Measurements from ENCODE around the gene HOMER1.

The HOMER1 gene

GRCh38 chr5:79471556-79471955 lies 42.4 kb downstream of the HOMER1 start:
- in situ Hi-C loops (cut with MboI; ENCODE audit: low sequenced_read_pairs, unreplicated experiment): no loop called here
- no peak for DNase-seq (ENCODE audit: low spot score)
- TF ChIP-seq CTCF (IDR thresholded peaks at IDR 0.05; ENCODE audit: borderline replicate concordance, control extremely low read depth, extremely low read depth, insufficient read depth, missing control alignments): no peak

- peak; percentile 49 for TF ChIP-seq CTCF (IDR thresholded peaks at IDR 0.05; ENCODE audit: borderline replicate concordance, control extremely low read depth, extremely low read depth, insufficient read depth, missing control alignments)
- DNase-seq (ENCODE audit: low spot score): peak; percentile 55
- in situ Hi-C loops (cut with MboI; ENCODE audit: low sequenced_read_pairs, unreplicated experiment): loop anchor here (5.0 to 10.0 kb wide), 2 partner anchors 323 to 440 kb away; no protein-coding TSS in a partner anchor
Observed at GRCh38 chr5:79464695-79465332, 49.1 kb downstream of the HOMER1 start.

- no peak for DNase-seq (ENCODE audit: low spot score)
- in situ Hi-C loops (cut with MboI; ENCODE audit: low sequenced_read_pairs, unreplicated experiment): loop anchor here (10.0 kb wide), 1 partner anchor 439 kb away; no protein-coding TSS in a partner anchor
- no peak for TF ChIP-seq CTCF (IDR thresholded peaks at IDR 0.05; ENCODE audit: borderline replicate concordance, control extremely low read depth, extremely low read depth, insufficient read depth, missing control alignments)
Observed at GRCh38 chr5:79464278-79464677, 49.7 kb downstream of the HOMER1 start.

GRCh38 chr5:79459626-79460025 lies 54.3 kb downstream of the HOMER1 start:
- no peak for TF ChIP-seq CTCF (IDR thresholded peaks at IDR 0.05; ENCODE audit: borderline replicate concordance, control extremely low read depth, extremely low read depth, insufficient read depth, missing control alignments)
- in situ Hi-C loops (cut with MboI; ENCODE audit: low sequenced_read_pairs, unreplicated experiment): loop anchor here (10.0 kb wide), 1 partner anchor 435 kb away; no protein-coding TSS in a partner anchor
- no peak for DNase-seq (ENCODE audit: low spot score)

- DNase-seq (ENCODE audit: low spot score): no peak
- in situ Hi-C loops (cut with MboI; ENCODE audit: low sequenced_read_pairs, unreplicated experiment): no loop called here
- no peak for TF ChIP-seq CTCF (IDR thresholded peaks at IDR 0.05; ENCODE audit: borderline replicate concordance, control extremely low read depth, extremely low read depth, insufficient read depth, missing control alignments)
Observed at GRCh38 chr5:79456890-79457583, 56.9 kb downstream of the HOMER1 start.

- in situ Hi-C loops (cut with MboI; ENCODE audit: low sequenced_read_pairs, unreplicated experiment): no loop called here
- TF ChIP-seq CTCF (IDR thresholded peaks at IDR 0.05; ENCODE audit: borderline replicate concordance, control extremely low read depth, extremely low read depth, insufficient read depth, missing control alignments): no peak
- DNase-seq (ENCODE audit: low spot score): no peak
Observed at GRCh38 chr5:79456400-79456799, 57.5 kb downstream of the HOMER1 start.

All from GM13976 (cell line).